CD8-positive, alpha-beta memory T cell (primary cell): Measurements from ENCODE around the gene LAG3. TPM values are rescaled to one million over a fixed set of nuclear protein-coding genes. Genes with fewer than 3 reads are reported as not detected.

Source experiments
- CTCF ChIA-PET: fragments of 350-600 bp; sonication (Branson Sonifier 250); formaldehyde crosslinking; loops from one replicate; lab custom pipeline; 2021; ENCODE audit warnings: antibody characterized with exemption; lab: Charles Lee
- POLR2A ChIA-PET: fragments of 350-600 bp; sonication (Branson Sonifier 250); formaldehyde crosslinking; loops from one replicate; lab custom pipeline; 2021; ENCODE audit warnings: antibody characterized with exemption; lab: Charles Lee
- DNase-seq, 5 donors: peaks; one replicate each; pipeline versions ENCODE4 v3.0.0 to v3.0.0-alpha.2; 2020 to 2022; ENCODE audit warnings: mixed read lengths in 1 of 5
- H3K27ac ChIP-seq: one replicate; pipeline ENCODE4 v1.7.0; 2013; ENCODE audit warnings: low read depth, mild to moderate bottlenecking, low read length, moderate library complexity
- H3K27me3 ChIP-seq: 2 replicates; pipeline ENCODE4 v1.7.0; 2013; ENCODE audit warnings: low read length, mild to moderate bottlenecking; ENCODE audit not compliant: insufficient read depth, poor library complexity, severe bottlenecking
- H3K36me3 ChIP-seq: 2 replicates; pipeline ENCODE4 v1.7.0; 2013; ENCODE audit warnings: mild to moderate bottlenecking, low read length, moderate library complexity; ENCODE audit not compliant: insufficient read depth
- H3K4me1 ChIP-seq: 2 replicates; pipeline ENCODE4 v1.7.0; 2013; ENCODE audit warnings: mild to moderate bottlenecking, low read length, moderate library complexity; ENCODE audit not compliant: insufficient read depth
- H3K4me3 ChIP-seq: 2 replicates; pipeline ENCODE4 v1.7.0; 2013; ENCODE audit warnings: mild to moderate bottlenecking, low read length
- H3K9me3 ChIP-seq: 2 replicates; pipeline ENCODE4 v1.7.0; 2013; ENCODE audit warnings: mild to moderate bottlenecking, low read length
- H3K27ac Mint-ChIP-seq, 8 donors: one replicate each; pipeline ENCODE4 v1.8.0; 2020 to 2021; ENCODE audit warnings: mixed read lengths in 8 of 8, mild to moderate bottlenecking in 6 of 8, inconsistent platforms in 3 of 8, moderate library complexity in 3 of 8
- H3K27me3 Mint-ChIP-seq, 2 donors: one replicate each; pipeline ENCODE4 v1.8.0; 2020 to 2021; ENCODE audit warnings: mixed read lengths in 2 of 2, mild to moderate bottlenecking in 1 of 2, moderate library complexity in 1 of 2
- H3K36me3 Mint-ChIP-seq, 3 donors: one replicate each; pipeline ENCODE4 v1.8.0; 2020 to 2021; ENCODE audit warnings: mixed read lengths in 3 of 3, inconsistent platforms in 1 of 3, mild to moderate bottlenecking in 1 of 3
- H3K4me1 Mint-ChIP-seq, 3 donors: one replicate each; pipeline ENCODE4 v1.8.0; 2020 to 2021; ENCODE audit warnings: mixed read lengths in 3 of 3, inconsistent platforms in 1 of 3, mild to moderate bottlenecking in 1 of 3
- H3K4me3 Mint-ChIP-seq, 7 donors: one replicate each; pipeline ENCODE4 v1.8.0; 2020 to 2021; ENCODE audit warnings: mixed read lengths in 7 of 7, mild to moderate bottlenecking in 6 of 7, moderate library complexity in 4 of 7, inconsistent platforms in 2 of 7
- H3K9me3 Mint-ChIP-seq, 5 donors: one replicate each; pipeline ENCODE4 v1.8.0; 2020 to 2022; ENCODE audit warnings: mixed read lengths in 5 of 5, mild to moderate bottlenecking in 3 of 5, moderate library complexity in 2 of 5, inconsistent platforms in 1 of 5
- polyA plus RNA-seq: library from polyadenylated mRNA; unstranded; fragments of 300-500 nt; fragmentation: Illumina TruSeq; gene quantifications from one replicate; pipeline ENCODE4 v1.2.3, GENCODE V29; 2021
- total RNA-seq, 2 experiments: library from RNA; stranded (reverse); gene quantifications; one replicate each; pipeline ENCODE4 v1.2.3, GENCODE V29; 2021

The LAG3 gene
- total and polyA plus RNA-seq, 3 experiments from 2014 or later: 37.3 to 245 (median 236) TPM

DNA sequence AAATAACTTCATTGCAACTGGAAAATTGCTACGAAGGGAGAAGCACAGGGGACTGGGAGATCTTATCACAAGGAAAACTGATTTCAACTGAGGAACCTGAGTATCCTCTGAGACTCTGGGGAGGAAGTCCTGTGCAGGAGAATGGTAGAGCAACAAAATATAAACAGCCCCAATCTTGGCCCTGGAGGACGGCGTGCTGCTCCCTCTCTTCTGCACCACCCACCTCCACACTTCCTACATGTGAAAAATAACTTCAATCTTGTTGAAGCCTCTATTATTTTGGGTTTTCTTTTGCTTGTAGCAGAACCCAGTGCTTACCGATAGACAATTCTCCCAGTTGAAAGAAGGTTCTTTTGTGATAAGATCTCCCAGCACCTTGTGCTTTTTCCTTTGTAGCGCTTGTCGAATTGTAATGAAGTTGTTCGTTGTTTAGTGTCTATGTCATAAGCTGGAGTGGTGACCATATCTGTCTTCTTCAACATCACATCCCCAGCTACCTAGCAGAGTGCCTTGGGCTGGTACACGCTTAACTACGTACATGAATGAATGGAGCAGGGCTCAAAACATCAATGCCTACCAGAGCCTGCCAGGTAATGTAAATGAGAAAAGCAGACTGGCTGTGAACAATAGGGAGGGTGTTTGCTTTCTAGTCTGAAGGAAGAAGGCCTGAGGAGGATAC lies 14.2 kb downstream of the LAG3 start:
- no peak overlapping the region for H3K27ac ChIP-seq

DNA sequence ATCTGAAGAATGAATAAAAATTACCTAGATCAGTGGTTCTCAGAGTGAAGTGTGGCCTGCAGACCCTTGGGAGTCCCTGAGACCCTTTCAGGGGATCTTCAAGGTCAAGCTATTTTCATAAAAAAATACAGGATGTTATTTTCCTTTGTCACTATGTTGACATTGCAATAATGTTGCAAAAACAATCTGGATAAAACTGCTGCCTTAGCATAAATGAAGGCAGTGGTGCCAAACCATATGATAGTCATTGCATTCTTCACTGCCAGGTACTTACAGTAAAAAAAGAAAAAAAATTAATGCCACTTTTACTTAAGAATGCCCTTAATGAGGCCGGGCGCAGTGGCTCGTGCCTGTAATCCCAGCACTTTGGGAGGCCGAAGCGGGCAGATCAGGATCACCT lies 15.0 kb downstream of the LAG3 start:
- no peaks in the 10 kb centered on the region for H3K9me3 Mint-ChIP-seq
- ChIA-PET POLR2A (no interaction called here), CTCF (interaction anchor here (1.5 kb wide), 1 partner anchor 21 kb away, joined by 10 read pairs; the partner anchor contains the start of gene PTMS)
- H3K27me3 ChIP-seq: no peaks in the 10 kb centered on the region
- no peaks in the 10 kb centered on the region for H3K27me3 Mint-ChIP-seq
- H3K36me3 Mint-ChIP-seq: no peaks in the 10 kb centered on the region
- H3K4me3 Mint-ChIP-seq: no peak overlapping the region
- peaks cover 10 to 17% (median 14%) of the 10 kb centered on the region in 3 donors for H3K4me1 Mint-ChIP-seq
- H3K27ac ChIP-seq: no peak overlapping the region
- H3K36me3 ChIP-seq: no peaks in the 10 kb centered on the region
- DNase-seq: no peak
- H3K4me3 ChIP-seq: peak overlapping the region; percentile 12
- no peaks in the 10 kb centered on the region for H3K9me3 ChIP-seq
- H3K4me1 ChIP-seq: peaks cover 66% of the 10 kb centered on the region
- peak overlapping the region in 1 of 8 donors; percentile 12 for H3K27ac Mint-ChIP-seq

More for the DNA sequence above, 14.2 kb downstream of the LAG3 start:
- ChIA-PET POLR2A (interaction anchor here (0.7 kb wide), 1 partner anchor 35 kb away, joined by 3 read pairs; no protein-coding TSS in a partner anchor), CTCF (interaction anchor here (1.5 kb wide), 1 partner anchor 20 kb away, joined by 10 read pairs; the partner anchor contains the start of gene PTMS)
- H3K27me3 Mint-ChIP-seq: no peaks in the 10 kb centered on the region
- Histone ChIP-seq H3K9me3 (no peaks in the 10 kb centered on the region), H3K4me1 (peaks cover 70% of the 10 kb centered on the region), H3K36me3 (no peaks in the 10 kb centered on the region), H3K4me3 (peak overlapping the region; percentile 12), H3K27me3 (no peaks in the 10 kb centered on the region)
- H3K9me3 Mint-ChIP-seq: no peaks in the 10 kb centered on the region
- peak overlapping the region in 6 of 8 donors; percentile 12 to 81 (median 42) for H3K27ac Mint-ChIP-seq
- H3K4me1 Mint-ChIP-seq: peaks cover 6 to 11% (median 10%) of the 10 kb centered on the region in 3 donors
- H3K36me3 Mint-ChIP-seq: no peaks in the 10 kb centered on the region
- peak overlapping the region in 1 of 7 donors; percentile 2 for H3K4me3 Mint-ChIP-seq
- peak in 2 of 5 donors; percentile 8 to 51 for DNase-seq

DNA sequence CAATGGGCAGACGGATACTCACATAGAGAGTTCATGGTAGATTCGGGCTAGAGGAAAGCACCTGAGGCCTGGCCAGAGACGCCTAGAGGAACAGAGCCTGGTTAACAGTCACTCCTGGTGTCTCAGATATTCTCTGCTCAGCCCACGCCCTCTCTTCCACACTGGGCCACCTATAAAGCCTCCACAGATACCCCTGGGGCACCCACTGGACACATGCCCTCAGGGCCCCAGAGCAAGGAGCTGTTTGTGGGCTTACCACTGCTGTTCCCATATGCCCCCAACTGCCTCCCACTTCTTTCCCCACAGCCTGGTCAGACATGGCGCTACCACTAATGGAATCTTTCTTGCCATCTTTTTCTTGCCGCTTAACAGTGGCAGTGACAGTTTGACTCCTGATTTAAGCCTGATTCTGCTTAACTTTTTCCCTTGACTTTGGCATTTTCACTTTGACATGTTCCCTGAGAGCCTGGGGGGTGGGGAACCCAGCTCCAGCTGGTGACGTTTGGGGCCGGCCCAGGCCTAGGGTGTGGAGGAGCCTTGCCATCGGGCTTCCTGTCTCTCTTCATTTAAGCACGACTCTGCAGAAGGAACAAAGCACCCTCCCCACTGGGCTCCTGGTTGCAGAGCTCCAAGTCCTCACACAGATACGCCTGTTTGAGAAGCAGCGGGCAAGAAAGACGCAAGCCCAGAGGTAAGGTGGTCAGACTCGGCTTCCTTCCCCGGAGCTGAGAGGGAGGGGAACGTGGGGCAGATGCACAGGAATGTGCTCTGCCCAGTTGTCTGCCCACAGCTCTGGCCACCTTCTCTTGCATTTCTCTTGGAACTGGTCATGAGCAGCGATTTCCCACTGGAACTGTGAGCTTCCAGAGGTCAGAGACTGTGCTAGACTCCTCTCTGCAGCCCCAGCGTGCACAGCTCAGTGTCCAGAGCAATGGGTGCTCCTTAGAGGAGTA lies 16.9 kb downstream of the LAG3 start, which contains the start of gene CD4:
CD4 (plus strand) TSS at position 557 of the 953 bp plus-strand sequence. CDS start 10,611 bp downstream, outside the sequence.
- ChIA-PET CTCF (no interaction called here), POLR2A (no interaction called here)
- DNase-seq: no peak
- Histone ChIP-seq H3K4me1 (peaks cover 52% of the 10 kb centered on the region), H3K4me3 (peak within 1 kb of the TSS; percentile 86), H3K9me3 (no peaks in the 10 kb centered on the region), H3K27ac (no peak within 1 kb of the TSS), H3K27me3 (no peaks in the 10 kb centered on the region), H3K36me3 (no peaks in the 10 kb centered on the region)
- Mint-ChIP-seq H3K36me3 (no peaks in the 10 kb centered on the region), H3K4me3 (peak within 1 kb of the TSS in 1 of 7 donors; percentile 7), H3K27me3 (peaks cover 3 to 5% of the 10 kb centered on the region in 2 donors), H3K9me3 (no peaks in the 10 kb centered on the region), H3K27ac (peak within 1 kb of the TSS in 1 of 8 donors; percentile 38), H3K4me1 (peaks cover 17 to 28% (median 21%) of the 10 kb centered on the region in 3 donors)

DNA sequence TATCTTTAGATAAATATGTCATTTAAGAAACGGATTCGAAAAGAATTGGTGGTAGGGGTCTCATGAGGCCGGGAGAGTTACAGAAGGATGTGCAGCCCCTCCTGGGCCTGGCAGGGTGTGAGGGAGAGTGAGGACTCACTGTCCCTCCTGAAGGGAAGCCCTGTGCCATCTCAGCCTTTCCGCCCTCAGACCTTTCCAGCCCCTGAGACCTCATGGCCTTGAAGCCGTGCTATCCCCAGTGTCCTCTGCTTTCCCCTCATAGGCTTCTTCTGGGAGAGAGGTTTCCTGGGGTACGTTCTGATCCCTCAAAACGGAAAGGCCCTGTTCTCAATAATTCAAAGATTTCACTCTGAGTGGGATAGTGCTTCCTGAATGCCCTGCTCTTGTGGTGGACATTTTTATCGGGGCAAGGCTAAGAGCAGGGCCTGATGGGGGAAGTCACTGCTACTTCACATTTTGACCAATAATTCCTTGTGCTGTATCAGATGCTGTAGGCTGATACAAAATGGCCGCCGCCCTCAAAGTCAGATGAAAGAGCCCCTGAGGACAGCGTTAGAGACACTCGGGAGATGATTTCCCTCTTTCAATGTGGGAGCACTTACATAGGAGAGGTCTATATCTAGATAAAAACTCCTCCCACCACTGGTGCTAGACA lies 18.3 kb downstream of the LAG3 start:
- no peak for DNase-seq
- no peaks in the 10 kb centered on the region for H3K27me3 ChIP-seq
- H3K9me3 ChIP-seq: no peaks in the 10 kb centered on the region
- Mint-ChIP-seq H3K9me3 (no peaks in the 10 kb centered on the region), H3K36me3 (no peaks in the 10 kb centered on the region), H3K4me1 (peaks cover 17 to 28% (median 21%) of the 10 kb centered on the region in 3 donors), H3K27ac (peak overlapping the region in 1 of 8 donors; percentile 71), H3K4me3 (no peak overlapping the region), H3K27me3 (peaks cover 3 to 13% of the 10 kb centered on the region in 2 donors)
- H3K4me1 ChIP-seq: peaks cover 38% of the 10 kb centered on the region
- peaks cover under 1% of the 10 kb centered on the region for H3K36me3 ChIP-seq
- ChIA-PET POLR2A (no interaction called here), CTCF (interaction anchor here (1.6 to 2.5 kb wide), 2 partner anchors 9 to 12 kb away, joined by 4 to 11 read pairs; no protein-coding TSS in a partner anchor)
- peak overlapping the region; percentile 86 for H3K4me3 ChIP-seq
- H3K27ac ChIP-seq: no peak overlapping the region

DNA sequence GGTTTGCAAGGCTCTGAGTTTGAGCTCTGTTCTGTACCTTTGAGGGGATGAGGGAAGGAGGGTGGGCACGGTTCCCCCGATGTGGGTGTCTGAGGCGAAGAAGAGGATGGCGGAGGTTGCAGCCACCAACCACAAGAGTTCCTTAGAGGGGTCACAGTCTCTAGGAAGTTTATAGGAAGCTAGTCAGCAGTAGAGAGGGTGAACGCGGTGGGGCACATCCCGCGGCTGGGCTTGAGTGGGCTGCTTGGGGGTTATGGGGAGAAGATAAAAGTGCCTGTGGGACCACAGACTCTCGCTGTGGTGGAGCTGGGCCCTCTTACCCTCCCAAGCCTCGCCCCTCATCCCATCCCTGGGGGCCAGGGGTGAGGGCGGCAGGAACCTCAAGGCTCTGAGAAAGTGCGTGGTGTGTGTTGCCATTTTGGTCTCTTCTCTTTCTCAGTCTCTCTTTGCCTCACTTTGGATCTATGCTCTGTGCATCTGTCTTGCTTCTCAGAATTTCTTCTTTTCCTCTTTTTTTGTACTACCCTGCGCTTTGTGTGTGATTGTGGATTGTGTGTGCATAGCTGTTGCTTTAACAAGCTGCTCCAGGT lies 19.7 kb downstream of the LAG3 start:
- Histone ChIP-seq H3K27me3 (no peaks in the 10 kb centered on the region), H3K9me3 (no peaks in the 10 kb centered on the region), H3K27ac (no peak overlapping the region), H3K36me3 (peaks cover 3% of the 10 kb centered on the region), H3K4me1 (peaks cover 25% of the 10 kb centered on the region), H3K4me3 (peak overlapping the region; percentile 42)
- Mint-ChIP-seq H3K27ac (peak overlapping the region in 1 of 8 donors; percentile 85), H3K4me3 (no peak overlapping the region), H3K27me3 (peaks cover 7 to 26% of the 10 kb centered on the region in 2 donors), H3K4me1 (peaks cover 11 to 19% (median 12%) of the 10 kb centered on the region in 3 donors), H3K36me3 (no peaks in the 10 kb centered on the region), H3K9me3 (no peaks in the 10 kb centered on the region)
- ChIA-PET POLR2A (interaction anchor here (1.4 kb wide), 1 partner anchor 39 kb away, joined by 3 read pairs; the partner anchor contains the start of gene MLF2), CTCF (interaction anchor here (1.0 to 2.5 kb wide), 5 partner anchors 10 to 38 kb away, joined by 4 to 11 read pairs (median 4); no protein-coding TSS in a partner anchor)
- DNase-seq: no peak

DNA sequence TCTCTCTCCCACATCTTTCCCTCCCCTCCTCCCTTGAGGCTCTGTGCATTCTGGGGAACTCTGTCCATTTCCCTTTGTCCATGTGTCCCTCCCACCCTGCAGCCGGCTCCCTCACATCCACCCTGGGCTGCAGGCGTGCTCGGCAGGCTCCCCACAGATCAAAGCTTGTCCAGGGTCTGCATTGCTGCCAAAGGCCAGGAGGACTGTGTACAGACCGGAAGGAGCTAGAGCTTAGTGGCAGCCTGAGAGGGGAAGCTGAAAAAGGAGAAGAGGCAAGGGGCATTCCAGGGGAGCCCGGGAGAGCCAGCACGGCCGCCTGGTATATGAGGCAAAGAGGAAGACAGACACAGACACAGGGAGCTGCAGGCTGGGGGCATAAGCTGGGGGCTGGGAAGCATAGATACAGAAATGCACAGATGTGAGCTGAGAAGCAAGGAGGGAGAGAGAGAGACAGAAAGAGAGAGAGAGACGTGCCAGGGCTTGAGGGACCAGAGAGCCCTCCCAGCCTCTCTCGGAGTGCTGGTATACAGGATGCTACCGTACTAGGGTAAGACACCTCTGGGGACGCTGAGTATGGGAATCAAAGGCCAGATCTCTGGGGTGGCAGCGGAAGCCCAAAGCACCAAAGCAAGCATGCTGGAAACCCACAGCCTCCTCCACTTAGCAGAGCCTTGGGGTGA lies 20.3 kb downstream of the LAG3 start:
- Mint-ChIP-seq H3K4me1 (peaks cover 10 to 18% (median 11%) of the 10 kb centered on the region in 3 donors), H3K4me3 (peak overlapping the region in 1 of 7 donors; percentile 68), H3K27me3 (peaks cover 9 to 26% of the 10 kb centered on the region in 2 donors), H3K36me3 (no peaks in the 10 kb centered on the region), H3K27ac (peak overlapping the region in 1 of 8 donors; percentile 44), H3K9me3 (no peaks in the 10 kb centered on the region)
- peaks cover 3% of the 10 kb centered on the region for H3K36me3 ChIP-seq
- no peaks in the 10 kb centered on the region for H3K27me3 ChIP-seq
- H3K27ac ChIP-seq: no peak overlapping the region
- POLR2A ChIA-PET: interaction anchor here (0.6 to 1.4 kb wide), 2 partner anchors 40 to 120 kb away, joined by 3 to 6 read pairs; partner anchors contain the start of gene MLF2
- no peaks in the 10 kb centered on the region for H3K9me3 ChIP-seq
- CTCF ChIA-PET: interaction anchor here (1.0 to 2.5 kb wide), 8 partner anchors 11 to 58 kb away, joined by 3 to 11 read pairs (median 4); no protein-coding TSS in a partner anchor
- H3K4me3 ChIP-seq: peak overlapping the region; percentile 42
- DNase-seq: peak in 1 of 5 donors; percentile 63
- H3K4me1 ChIP-seq: peaks cover 19% of the 10 kb centered on the region
